SK-N-SH (cell line): Measurements from ENCODE around the gene N4BP3. TPM values are rescaled to one million over a fixed set of nuclear protein-coding genes. Genes with fewer than 3 reads are reported as not detected.

Experiments used
- CTCF ChIA-PET: fragments of 300-600, 350-600 bp; formaldehyde crosslinking; extraction: SDS; loops from one replicate; lab custom pipeline; 2021; lab: Yijun Ruan, JAX
- POLR2A ChIA-PET: fragments of 350-600 bp; sonication (Branson Sonifier 250); formaldehyde crosslinking; extraction: SDS; loops from one replicate; lab custom pipeline; 2020; ENCODE audit warnings: antibody characterized with exemption, inconsistent platforms; lab: Yijun Ruan, JAX
- DNase-seq: peaks from one replicate; pipeline ENCODE4 v3.0.0; 2012
- H2AFZ ChIP-seq: fragments of 200-600 bp; sonication (generic); 2 replicates; pipeline ENCODE4 v1.8.1; 2016; ENCODE audit warnings: antibody characterized with exemption, mild to moderate bottlenecking, low read depth
- H3F3A ChIP-seq: fragments of 200-600 bp; sonication (generic); replicated peaks from 2 replicates; pipeline ENCODE3; 2016; ENCODE audit warnings: antibody characterized with exemption, mild to moderate bottlenecking; ENCODE audit not compliant: insufficient read depth
- H3K27ac ChIP-seq, 2 experiments: fragments of 200-500 bp in 1 of 2; fragments of 200-600 bp in 1 of 2; sonication (Bioruptor generic) in 1 of 2; sonication (generic), shearing (Covaris generic) in 1 of 2; 2 replicates each; pipeline versions ENCODE4 v1.5.1 to v1.6.1; 2014 to 2016; ENCODE audit warnings: low read depth in 2 of 2, inconsistent platforms in 1 of 2, low read length in 1 of 2, mild to moderate bottlenecking in 1 of 2, mixed read lengths in 1 of 2
- H3K27me3 ChIP-seq: fragments of 200-600 bp; sonication (generic), shearing (Covaris generic); 2 replicates; pipeline ENCODE4 v1.6.1; 2016; ENCODE audit warnings: mixed run types; ENCODE audit not compliant: insufficient read depth
- H3K36me3 ChIP-seq, 2 experiments: fragments of 200-500 bp in 1 of 2; fragments of 200-600 bp in 1 of 2; sonication (Bioruptor generic) in 1 of 2; sonication (generic) in 1 of 2; replicated peaks in 1 of 2; 2 replicates each; pipeline versions ENCODE3 to v1.5.1; 2014 to 2016; ENCODE audit warnings: low read length in 1 of 2, mild to moderate bottlenecking in 1 of 2; ENCODE audit not compliant: insufficient read depth in 2 of 2, control insufficient read depth in 1 of 2
- H3K4me1 ChIP-seq, 2 experiments: fragments of 200-500 bp in 1 of 2; fragments of 200-600 bp in 1 of 2; sonication (Bioruptor generic) in 1 of 2; sonication (generic), shearing (Covaris generic) in 1 of 2; 2 replicates each; pipeline versions ENCODE4 v1.5.1 to v1.6.1; 2014 to 2016; ENCODE audit warnings: low read depth in 1 of 2, low read length in 1 of 2, mixed run types in 1 of 2; ENCODE audit not compliant: insufficient read depth in 2 of 2, control insufficient read depth in 1 of 2
- H3K4me2 ChIP-seq: fragments of 200-600 bp; sonication (generic), shearing (Covaris generic); 2 replicates; pipeline ENCODE4 v1.6.1; 2017; ENCODE audit warnings: mixed run types
- H3K4me3 ChIP-seq, 2 experiments: fragments of 200-500 bp in 1 of 2; fragments of 200-600 bp in 1 of 2; sonication (Bioruptor generic) in 1 of 2; sonication (generic), shearing (Covaris generic) in 1 of 2; 2 replicates each; pipeline versions ENCODE4 v1.5.1 to v1.8.1; 2014 to 2016; ENCODE audit warnings: low read depth in 2 of 2, inconsistent platforms in 1 of 2, low read length in 1 of 2, mild to moderate bottlenecking in 1 of 2, mixed read lengths in 1 of 2, moderate library complexity in 1 of 2
- H3K79me2 ChIP-seq: fragments of 200-600 bp; sonication (generic); 2 replicates; pipeline ENCODE4 v1.8.1; 2017; ENCODE audit warnings: mild to moderate bottlenecking; ENCODE audit not compliant: insufficient read depth
- H3K9ac ChIP-seq: fragments of 200-600 bp; sonication (generic); 2 replicates; pipeline ENCODE4 v1.6.1; 2017; ENCODE audit warnings: mixed run types
- H3K9me2 ChIP-seq: fragments of 200-600 bp; sonication (generic); 2 replicates; pipeline ENCODE4 v1.6.1; 2017; ENCODE audit warnings: mixed run types
- H3K9me3 ChIP-seq: fragments of 200-600 bp; sonication (generic); 2 replicates; pipeline ENCODE4 v1.6.1; 2017; ENCODE audit warnings: mixed run types, mild to moderate bottlenecking, moderate library complexity
- H4K20me1 ChIP-seq: fragments of 200-600 bp; sonication (generic); 2 replicates; pipeline ENCODE4 v1.6.1; 2017; ENCODE audit warnings: mild to moderate bottlenecking, mixed run types; ENCODE audit not compliant: insufficient read depth
- CTCF ChIP-seq: fragments of 200-600 bp; sonication (generic); IDR thresholded peaks from 2 replicates; pipeline ENCODE4 v1.6.1; 2017; ENCODE audit warnings: antibody characterized with exemption, mild to moderate bottlenecking, moderate library complexity
- ELF1 ChIP-seq: IDR thresholded peaks from 2 replicates; pipeline ENCODE4 v1.4.0; 2012
- EP300 ChIP-seq, 2 experiments: IDR thresholded peaks; 2 replicates each; pipeline versions ENCODE4 v1.4.0 to v1.6.1; 2012; ENCODE audit warnings: borderline replicate concordance in 1 of 2, low read depth in 1 of 2, low read length in 1 of 2
- EZH2phosphoT487 ChIP-seq: fragments of 200-600 bp; sonication (generic); IDR thresholded peaks from 2 replicates; pipeline ENCODE4 v1.6.1; 2017; ENCODE audit warnings: low read depth, mixed run types, mild to moderate bottlenecking, antibody characterized with exemption, moderate library complexity, borderline replicate concordance
- FOSL2 ChIP-seq: IDR thresholded peaks from 2 replicates; pipeline ENCODE4 v1.4.0; 2012; ENCODE audit warnings: low read depth, mild to moderate bottlenecking, moderate library complexity, borderline replicate concordance
- FOXJ3 ChIP-seq: sonication (generic); formaldehyde crosslinking; IDR thresholded peaks from 2 replicates; pipeline ENCODE4 v1.5.1; 2020; ENCODE audit warnings: mild to moderate bottlenecking, missing genetic modification reagents
- FOXM1 ChIP-seq: IDR thresholded peaks from 2 replicates; pipeline ENCODE4 v1.4.0; 2012; ENCODE audit warnings: low read depth, mild to moderate bottlenecking
- MAX ChIP-seq: IDR thresholded peaks from 2 replicates; pipeline ENCODE4 v1.4.0; 2012; ENCODE audit warnings: low read depth
- MXI1 ChIP-seq: IDR thresholded peaks from 2 replicates; pipeline ENCODE4 v1.6.1; 2012; ENCODE audit warnings: mild to moderate bottlenecking, low read depth, low read length, improper control_type of control experiment
- NFIC ChIP-seq: IDR thresholded peaks from 2 replicates; pipeline ENCODE4 v1.4.0; 2012; ENCODE audit warnings: borderline replicate concordance
- NRF1 ChIP-seq: IDR thresholded peaks from 2 replicates; pipeline ENCODE4 v1.6.1; 2012; ENCODE audit warnings: low read depth, mild to moderate bottlenecking, low read length
- PBX3 ChIP-seq: IDR thresholded peaks from 2 replicates; pipeline ENCODE4; 2012
- RAD21 ChIP-seq: IDR thresholded peaks from 2 replicates; pipeline ENCODE4 v1.6.1; 2012; ENCODE audit warnings: mild to moderate bottlenecking, low read length
- SMC3 ChIP-seq: IDR thresholded peaks from 2 replicates; pipeline ENCODE4 v1.6.1; 2012; ENCODE audit warnings: low read depth, low read length, improper control_type of control experiment
- TAF1 ChIP-seq: IDR thresholded peaks from 2 replicates; pipeline ENCODE4 v1.6.1; 2012; ENCODE audit warnings: low read depth, mild to moderate bottlenecking, low read length, moderate library complexity, borderline replicate concordance
- TEAD4 ChIP-seq: IDR thresholded peaks from 2 replicates; pipeline ENCODE4 v1.4.0; 2012; ENCODE audit warnings: mild to moderate bottlenecking, borderline replicate concordance; ENCODE audit not compliant: insufficient read depth
- USF2 ChIP-seq: fragments of 150-350 bp; IDR thresholded peaks from 2 replicates; pipeline ENCODE4 v1.6.1; 2017; ENCODE audit warnings: antibody characterized with exemption, low read length, low read depth, borderline replicate concordance
- WGBS: methylation state at CpG from one replicate; pipeline ENCODE4 v1.1.6; 2017; ENCODE audit warnings: low lambda C conversion rate; 5-methylcytosine and 5-hydroxymethylcytosine counted together
- polyA plus RNA-seq, 3 experiments: library from polyadenylated mRNA; depleted of rRNA; stranded (reverse); fragments of >200 nt; gene quantifications; 2 replicates each; pipeline ENCODE4 v1.2.3, GENCODE V29; 2012
- TF ChIP-seq, protein P1 (sequence below): fragments of 150-350 bp; IDR thresholded peaks from 2 replicates; pipeline ENCODE4 v1.6.1; 2016; ENCODE audit warnings: mild to moderate bottlenecking, low read depth, low read length
- TF ChIP-seq, protein P2 (sequence below): IDR thresholded peaks from 2 replicates; pipeline ENCODE4 v1.4.0; 2012; ENCODE audit warnings: low read depth, borderline replicate concordance

The N4BP3 gene
- polyA plus RNA-seq, 1 of the 3 experiments (the other 2 are of a cell fraction): 0.28 TPM

DNA sequence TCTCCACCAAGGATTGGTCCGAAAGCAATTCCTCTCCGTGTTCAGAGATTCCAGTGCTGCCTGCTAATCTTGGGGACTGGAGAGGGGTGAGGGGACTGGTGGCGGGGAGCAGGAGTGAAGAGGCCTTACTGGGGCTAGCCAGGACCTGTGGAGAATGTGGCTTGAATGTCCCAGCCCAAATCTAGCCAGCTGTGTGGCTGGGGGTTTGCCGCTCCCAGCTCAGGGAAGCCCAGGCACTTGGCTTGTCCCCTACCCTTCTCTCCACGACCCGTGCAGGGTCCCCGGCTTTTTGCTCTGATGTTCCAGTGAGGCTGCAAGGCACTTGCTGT is 2.4 kb downstream of the N4BP3 start:
- CTCF ChIA-PET: interaction anchor here (0.6 to 5.5 kb wide), 4 partner anchors 8 to 39 kb away, joined by 3 to 21 read pairs (median 3); no protein-coding TSS in a partner anchor
- H3K27me3 ChIP-seq: no peaks in the 10 kb centered on the region; the same call in 1 of the 2 replicates

GRCh38 chr5:178116143-178116885 is 3.0 kb downstream of the N4BP3 start:
- Histone ChIP-seq H2AFZ (no peak overlapping the region), H3K9me2 (no peaks in the 10 kb centered on the region), H3K79me2 (no peaks in the 10 kb centered on the region), H3K4me3 (no peak overlapping the region), H3K4me2 (no peak overlapping the region), H3K27me3 (no peaks in the 10 kb centered on the region; the same call in 1 of the 2 replicates), H3K9ac (no peak overlapping the region), H3K9me3 (no peaks in the 10 kb centered on the region), H3F3A (no peaks in the 10 kb centered on the region), H3K4me1 (peaks cover 0 to 20% of the 10 kb centered on the region in 2 experiments; a peak in 1 of 4 replicates), H3K27ac (no peak overlapping the region), H3K36me3 (no peaks in the 10 kb centered on the region), H4K20me1 (no peaks in the 10 kb centered on the region)
- ChIA-PET CTCF (interaction anchor here (0.9 to 5.5 kb wide), 3 partner anchors 9 to 40 kb away, joined by 3 to 21 read pairs (median 3); no protein-coding TSS in a partner anchor), POLR2A (no interaction called here)
- peak; percentile 44 for DNase-seq
- WGBS: 63% methylated on average over 13 of the region's 22 CpGs
- TF ChIP-seq SMC3 (no peak), CTCF (no peak), FOSL2 (no peak), PBX3 (no peak)

More for the DNA sequence above, 2.4 kb downstream of the N4BP3 start:
- Histone ChIP-seq H2AFZ (no peak overlapping the region), H3K9me2 (no peaks in the 10 kb centered on the region), H3K9ac (no peak overlapping the region), H4K20me1 (no peaks in the 10 kb centered on the region), H3K9me3 (no peaks in the 10 kb centered on the region), H3K4me2 (no peak overlapping the region), H3K36me3 (no peaks in the 10 kb centered on the region), H3K4me3 (no peak overlapping the region), H3K79me2 (no peaks in the 10 kb centered on the region), H3F3A (no peaks in the 10 kb centered on the region), H3K4me1 (peaks cover 0 to 17% of the 10 kb centered on the region in 2 experiments; a peak in 1 of 4 replicates), H3K27ac (no peak overlapping the region)
- POLR2A ChIA-PET: no interaction called here
- no peak for TF ChIP-seq MAX
- TF ChIP-seq TAF1: no peak
- no peak for TF ChIP-seq MXI1
- no peak for TF ChIP-seq NFIC
- TF ChIP-seq TEAD4: no peak
- TF ChIP-seq, protein P1, sequence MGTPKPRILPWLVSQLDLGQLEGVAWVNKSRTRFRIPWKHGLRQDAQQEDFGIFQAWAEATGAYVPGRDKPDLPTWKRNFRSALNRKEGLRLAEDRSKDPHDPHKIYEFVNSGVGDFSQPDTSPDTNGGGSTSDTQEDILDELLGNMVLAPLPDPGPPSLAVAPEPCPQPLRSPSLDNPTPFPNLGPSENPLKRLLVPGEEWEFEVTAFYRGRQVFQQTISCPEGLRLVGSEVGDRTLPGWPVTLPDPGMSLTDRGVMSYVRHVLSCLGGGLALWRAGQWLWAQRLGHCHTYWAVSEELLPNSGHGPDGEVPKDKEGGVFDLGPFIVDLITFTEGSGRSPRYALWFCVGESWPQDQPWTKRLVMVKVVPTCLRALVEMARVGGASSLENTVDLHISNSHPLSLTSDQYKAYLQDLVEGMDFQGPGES: no peak
- TF ChIP-seq, protein P2, sequence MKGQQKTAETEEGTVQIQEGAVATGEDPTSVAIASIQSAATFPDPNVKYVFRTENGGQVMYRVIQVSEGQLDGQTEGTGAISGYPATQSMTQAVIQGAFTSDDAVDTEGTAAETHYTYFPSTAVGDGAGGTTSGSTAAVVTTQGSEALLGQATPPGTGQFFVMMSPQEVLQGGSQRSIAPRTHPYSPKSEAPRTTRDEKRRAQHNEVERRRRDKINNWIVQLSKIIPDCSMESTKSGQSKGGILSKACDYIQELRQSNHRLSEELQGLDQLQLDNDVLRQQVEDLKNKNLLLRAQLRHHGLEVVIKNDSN: no peak
- TF ChIP-seq USF2: no peak
- no peak for TF ChIP-seq SMC3
- TF ChIP-seq NRF1: no peak
- no peak for TF ChIP-seq FOXJ3
- TF ChIP-seq RAD21: no peak
- no peak for TF ChIP-seq EP300 (IDR thresholded peaks at IDR 0.05; ENCODE audit: borderline replicate concordance in 1 of 2, low read depth in 1 of 2, low read length in 1 of 2)
- no peak for TF ChIP-seq ELF1
- no peak for TF ChIP-seq FOXM1
- TF ChIP-seq EZH2phosphoT487: no peak
- 73% methylated on average over 7 of the region's 7 CpGs for WGBS
- no peak for DNase-seq
